Measurements from ENCODE around the gene TAF1C. TPM values are rescaled to one million over a fixed set of nuclear protein-coding genes. Genes with fewer than 3 reads are reported as not detected.

The TAF1C gene
- total RNA-seq, 2 donors from 2014 or later = 43.7 to 75.9 TPM

GRCh38 chr16:84197466-84198128, 10.7 kb upstream of the TAF1C start:
- Histone ChIP-seq H3K9me3 (no peaks in the 10 kb centered on the region), H3K4me1 (ENCODE audit: control insufficient read depth in 1 of 2, low read depth in 2 of 2) (no peaks in the 10 kb centered on the region), H3K27me3 (replicated peaks; ENCODE audit: insufficient read depth) (no peaks in the 10 kb centered on the region), H3K4me3 (no peak overlapping the region), H3K36me3 (no peaks in the 10 kb centered on the region), H3K27ac (no peak overlapping the region)
- no peak for TF ChIP-seq CTCF (IDR thresholded peaks at IDR 0.05)
- DNase-seq (ENCODE audit: low spot score) (no peak), ATAC-seq (ENCODE audit: insufficient number of reproducible peaks, low FRiP score, low read depth) (no peak)

GRCh38 chr16:84196727-84197394, 10.0 kb upstream of the TAF1C start:
- H3K4me1 ChIP-seq (ENCODE audit: control insufficient read depth in 1 of 2, low read depth in 2 of 2) = no peaks in the 10 kb centered on the region
- H3K36me3 ChIP-seq = no peaks in the 10 kb centered on the region
- H3K9me3 ChIP-seq = no peaks in the 10 kb centered on the region
- H3K27ac ChIP-seq = no peak overlapping the region
- no peak overlapping the region for H3K4me3 ChIP-seq
- no peaks in the 10 kb centered on the region for H3K27me3 ChIP-seq (replicated peaks; ENCODE audit: insufficient read depth)
- TF ChIP-seq CTCF (IDR thresholded peaks at IDR 0.05) = no peak
- DNase-seq (ENCODE audit: low spot score) (no peak), ATAC-seq (ENCODE audit: insufficient number of reproducible peaks, low FRiP score, low read depth) (no peak)

- no peak for TF ChIP-seq CTCF (IDR thresholded peaks at IDR 0.05)
- Histone ChIP-seq H3K27ac (no peak overlapping the region), H3K4me3 (no peak overlapping the region), H3K9me3 (no peaks in the 10 kb centered on the region), H3K4me1 (ENCODE audit: control insufficient read depth in 1 of 2, low read depth in 2 of 2) (no peaks in the 10 kb centered on the region), H3K27me3 (replicated peaks; ENCODE audit: insufficient read depth) (no peaks in the 10 kb centered on the region), H3K36me3 (no peaks in the 10 kb centered on the region)
- ATAC-seq (ENCODE audit: insufficient number of reproducible peaks, low FRiP score, low read depth) (no peak), DNase-seq (ENCODE audit: low spot score) (no peak)
These were observed 9.2 kb upstream of the TAF1C start for GRCh38 chr16:84196101-84196500.

- no peak for TF ChIP-seq CTCF (IDR thresholded peaks at IDR 0.05)
- no peaks in the 10 kb centered on the region for H3K27me3 ChIP-seq (replicated peaks; ENCODE audit: insufficient read depth)
- no peak for DNase-seq (ENCODE audit: low spot score)
- H3K27ac ChIP-seq = no peak overlapping the region
- ATAC-seq (ENCODE audit: insufficient number of reproducible peaks, low FRiP score, low read depth) = no peak
- no peaks in the 10 kb centered on the region for H3K9me3 ChIP-seq
- no peak overlapping the region for H3K4me3 ChIP-seq
- H3K36me3 ChIP-seq = no peaks in the 10 kb centered on the region
- no peaks in the 10 kb centered on the region for H3K4me1 ChIP-seq (ENCODE audit: control insufficient read depth in 1 of 2, low read depth in 2 of 2)
These were observed 8.6 kb upstream of the TAF1C start for GRCh38 chr16:84195201-84196093.

Data from thoracic aorta (tissue), 2 donors.